Suprapubic skin (tissue), 3 donors: ENCODE results near the gene INTS14.

Source experiments
- EP300 ChIP-seq: sonication (generic); formaldehyde crosslinking; IDR thresholded peaks from one replicate; pipeline ENCODE4 v1.6.1; 2017; ENCODE audit warnings: antibody characterized with exemption
- TF ChIP-seq, protein P1 (sequence below), 2 donors: fragments of 200-600 bp in 1 of 2; fragments of 450-650 bp in 1 of 2; sonication (generic) in 1 of 2; IDR thresholded peaks; one replicate each; pipeline ENCODE4 v1.5.1; 2016 to 2019; ENCODE audit warnings: antibody characterized with exemption in 2 of 2, mild to moderate bottlenecking in 1 of 2, moderate library complexity in 1 of 2

DNA sequence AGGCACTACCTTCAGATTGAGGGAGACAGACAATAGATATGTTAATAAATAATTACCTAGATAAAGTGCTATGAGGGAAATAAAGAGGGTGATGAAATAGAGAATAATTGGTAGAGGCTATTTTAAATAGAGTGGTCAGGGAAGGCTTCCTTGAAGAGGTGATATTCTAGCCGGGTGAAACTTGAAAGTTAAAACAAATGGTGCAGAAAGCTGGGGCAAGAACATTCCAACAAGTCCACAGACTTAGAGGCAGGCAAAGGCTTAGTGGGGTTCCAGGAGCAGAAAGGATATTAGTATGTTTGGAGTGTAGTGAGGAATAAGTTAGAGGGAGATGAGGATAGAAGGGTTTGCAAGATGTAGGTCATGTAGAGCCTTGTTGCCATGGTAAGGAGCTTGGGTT, 70.6 kb downstream of the INTS14 start:
- TF ChIP-seq, protein P1, sequence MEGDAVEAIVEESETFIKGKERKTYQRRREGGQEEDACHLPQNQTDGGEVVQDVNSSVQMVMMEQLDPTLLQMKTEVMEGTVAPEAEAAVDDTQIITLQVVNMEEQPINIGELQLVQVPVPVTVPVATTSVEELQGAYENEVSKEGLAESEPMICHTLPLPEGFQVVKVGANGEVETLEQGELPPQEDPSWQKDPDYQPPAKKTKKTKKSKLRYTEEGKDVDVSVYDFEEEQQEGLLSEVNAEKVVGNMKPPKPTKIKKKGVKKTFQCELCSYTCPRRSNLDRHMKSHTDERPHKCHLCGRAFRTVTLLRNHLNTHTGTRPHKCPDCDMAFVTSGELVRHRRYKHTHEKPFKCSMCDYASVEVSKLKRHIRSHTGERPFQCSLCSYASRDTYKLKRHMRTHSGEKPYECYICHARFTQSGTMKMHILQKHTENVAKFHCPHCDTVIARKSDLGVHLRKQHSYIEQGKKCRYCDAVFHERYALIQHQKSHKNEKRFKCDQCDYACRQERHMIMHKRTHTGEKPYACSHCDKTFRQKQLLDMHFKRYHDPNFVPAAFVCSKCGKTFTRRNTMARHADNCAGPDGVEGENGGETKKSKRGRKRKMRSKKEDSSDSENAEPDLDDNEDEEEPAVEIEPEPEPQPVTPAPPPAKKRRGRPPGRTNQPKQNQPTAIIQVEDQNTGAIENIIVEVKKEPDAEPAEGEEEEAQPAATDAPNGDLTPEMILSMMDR (IDR thresholded peaks at IDR 0.05) = no peak
- no peak for TF ChIP-seq EP300
